Measurements from ENCODE around the gene PROP1.
"Not testable (repeated sequence)": the region's sequence is repeated elsewhere in the genome, so short reads cannot be mapped to it uniquely, and the experiment has no call there.

The PROP1 gene

DNA sequence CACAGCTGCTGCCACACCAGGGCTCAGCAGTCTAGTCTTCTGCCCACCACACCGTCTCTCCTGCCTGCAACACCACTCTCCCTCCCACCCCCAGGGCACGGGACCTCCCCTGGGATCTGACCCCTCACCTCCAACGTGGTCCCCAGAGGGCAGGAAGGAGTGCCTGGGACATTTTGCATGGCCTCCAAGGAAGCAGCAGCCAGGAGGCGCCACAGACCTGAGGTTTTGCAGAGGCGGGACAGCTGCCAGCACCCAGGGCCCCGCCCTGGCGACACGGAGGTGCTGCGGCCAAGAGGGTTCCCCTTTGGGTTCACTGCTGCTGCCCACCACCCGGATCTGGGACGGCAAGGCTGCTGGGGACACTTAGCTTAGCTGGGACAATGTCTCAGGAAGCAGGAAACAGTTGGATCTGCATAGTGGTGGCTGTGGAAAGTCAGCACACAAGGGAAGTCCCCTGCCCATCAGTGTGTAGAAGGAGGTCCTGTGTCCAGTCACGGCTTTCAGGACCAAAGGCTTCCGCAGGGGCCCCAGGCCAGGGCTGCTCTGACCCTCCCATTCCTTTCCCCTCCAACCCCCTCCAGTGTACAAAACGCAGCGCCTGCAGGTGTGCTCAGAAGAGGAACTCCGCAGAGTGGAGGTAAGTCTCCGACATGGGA, 13.8 kb downstream of the PROP1 start:
- peak; percentile 11 for DNase-seq (ENCODE audit: low spot score)

DNA sequence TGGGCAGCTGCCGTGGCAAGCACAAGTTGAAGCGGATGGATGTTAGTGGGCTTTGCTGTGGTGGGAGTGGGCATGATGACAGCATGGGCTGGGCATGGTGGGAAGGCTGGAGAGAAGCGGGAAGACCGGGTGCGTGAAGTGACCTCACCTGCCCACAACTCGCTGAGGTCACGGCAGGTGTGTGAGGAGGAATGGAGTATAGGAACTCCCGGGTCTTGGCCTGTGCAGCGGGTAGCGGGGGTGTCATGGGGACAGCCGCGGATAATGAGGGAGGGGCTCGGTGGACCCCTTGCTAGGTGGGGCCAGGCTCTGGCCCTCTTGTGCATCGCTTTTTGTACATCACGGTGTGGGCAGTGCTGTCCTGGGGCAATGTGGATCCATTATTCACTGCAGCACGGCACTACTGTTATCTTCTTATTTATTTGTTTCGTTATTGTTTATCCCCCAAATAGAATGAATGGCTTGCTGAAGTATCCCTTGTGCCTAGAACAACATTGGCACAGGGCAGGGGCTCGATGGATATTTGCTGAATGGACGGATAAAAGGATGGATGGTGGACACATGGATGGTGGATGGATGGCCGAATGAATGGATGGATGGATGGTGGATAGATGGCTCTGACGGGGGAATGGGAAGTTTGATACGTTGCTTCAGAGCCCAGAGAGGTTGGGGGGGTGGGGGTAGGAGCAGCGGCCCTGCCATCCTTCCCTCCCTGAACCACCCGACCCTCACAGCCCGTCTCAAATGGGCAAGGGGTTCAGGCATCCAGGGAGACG, 14.6 kb downstream of the PROP1 start:
- no peak for DNase-seq (ENCODE audit: low spot score)

DNA sequence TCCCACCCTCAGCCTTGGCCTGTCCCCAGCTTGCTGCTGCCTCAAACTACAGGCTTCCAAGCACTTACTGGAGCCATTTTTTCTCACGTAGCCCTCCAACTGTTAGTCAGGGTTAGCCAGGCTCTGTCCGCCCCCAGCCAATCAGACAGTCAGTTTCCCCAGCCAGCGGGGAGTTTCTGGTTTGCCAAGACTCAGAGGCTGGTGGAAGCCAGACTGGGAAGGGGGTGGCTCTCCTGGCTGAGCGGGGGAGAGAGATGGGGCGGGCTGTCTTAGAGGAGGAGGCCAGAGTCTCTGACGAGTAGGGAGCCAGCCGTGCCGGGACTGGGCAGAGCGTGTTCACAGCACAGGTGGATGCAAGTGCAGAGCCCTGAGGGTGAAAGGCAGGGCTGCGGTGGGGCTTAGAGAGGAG, 15.3 kb downstream of the PROP1 start:
- peak; percentile 74 for DNase-seq (ENCODE audit: low spot score)

DNA sequence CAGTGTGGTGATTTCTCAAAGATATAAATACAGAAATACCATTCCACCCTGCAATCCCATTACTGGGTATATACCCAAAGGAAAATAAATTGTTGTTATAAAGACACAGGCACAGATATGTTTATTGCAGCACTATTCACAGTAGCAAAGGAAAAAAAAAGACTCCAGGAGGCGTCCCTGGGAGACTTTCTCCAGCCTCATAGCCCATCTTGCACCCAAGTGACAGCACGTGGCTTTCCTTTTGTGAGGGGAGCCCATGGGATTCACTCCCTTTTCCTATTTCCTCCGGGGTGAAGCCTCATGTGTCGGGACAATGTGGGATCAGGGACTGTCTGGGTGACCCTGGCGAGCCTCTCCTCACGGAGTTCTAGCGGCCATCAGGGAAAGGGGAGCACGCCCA, 18.4 kb downstream of the PROP1 start:
- DNase-seq (ENCODE audit: low spot score), result not testable (repeated sequence)

DNA sequence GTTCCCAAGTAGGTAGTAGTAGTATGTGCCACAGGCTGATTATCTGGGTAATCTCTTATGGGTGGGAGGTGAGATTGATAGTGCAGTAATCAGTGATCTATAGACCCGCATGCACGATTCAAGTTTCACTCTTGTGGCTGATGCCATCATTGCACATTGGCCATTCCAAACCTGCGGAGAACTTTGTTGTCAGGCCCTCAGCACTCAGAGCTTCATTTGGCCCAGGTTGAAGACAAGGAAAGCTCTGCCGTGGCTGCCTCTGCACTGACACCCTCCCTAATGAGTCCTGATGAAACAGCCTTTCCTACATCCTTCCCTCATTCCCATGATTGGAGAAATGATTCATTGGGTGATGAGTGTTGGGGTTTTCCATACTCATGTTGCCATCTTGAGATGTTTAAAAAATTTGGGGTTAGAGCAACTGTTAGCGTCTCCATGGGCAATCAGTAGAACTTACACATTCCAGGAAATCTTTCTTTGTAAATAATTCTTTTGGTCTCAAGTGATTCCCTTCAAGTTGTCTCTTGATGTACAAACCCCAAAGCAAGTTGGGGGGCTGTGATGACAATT, 22.9 kb downstream of the PROP1 start:
- DNase-seq (ENCODE audit: low spot score), result no peak

DNA sequence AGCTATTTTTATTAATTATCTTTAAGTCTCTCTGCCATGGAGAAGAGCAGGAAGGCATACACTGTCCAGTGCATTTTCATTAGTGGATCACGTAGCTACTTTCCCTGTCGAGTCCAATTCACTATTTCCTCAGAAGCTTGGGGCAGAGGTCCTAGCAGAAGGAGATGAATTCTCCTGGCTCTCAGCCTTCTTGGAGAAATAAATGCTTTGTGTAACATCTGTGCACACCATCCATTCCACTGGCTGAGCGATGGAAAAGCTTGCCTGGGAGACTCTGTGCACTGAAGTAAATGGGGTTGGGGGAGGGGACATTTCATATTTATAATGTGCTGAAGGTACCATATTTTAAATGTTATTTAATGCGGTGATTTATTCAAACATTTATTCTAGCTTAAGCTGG, 23.4 kb downstream of the PROP1 start:
- no peak for DNase-seq (ENCODE audit: low spot score)

DNA sequence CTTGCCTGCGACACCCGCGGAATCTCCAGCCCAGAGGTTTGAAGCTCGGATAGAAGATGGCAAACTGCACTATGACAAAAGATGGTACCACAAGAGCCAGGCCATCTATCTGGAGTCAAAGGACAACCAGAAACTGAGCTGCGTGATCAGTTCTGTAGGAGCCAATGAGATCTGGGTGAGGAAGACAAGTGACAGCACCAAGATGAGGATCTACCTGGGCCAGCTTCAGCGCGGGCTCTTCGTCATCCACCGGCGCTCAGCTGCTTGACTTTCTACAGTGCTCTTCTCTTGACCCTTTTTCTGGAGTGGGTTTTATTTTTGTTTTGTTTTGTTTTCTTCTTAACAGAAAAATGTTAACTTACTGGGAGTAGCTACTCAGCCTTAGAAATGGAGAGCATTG, 24.0 kb downstream of the PROP1 start:
- DNase-seq (ENCODE audit: low spot score), result not testable (repeated sequence)

DNA sequence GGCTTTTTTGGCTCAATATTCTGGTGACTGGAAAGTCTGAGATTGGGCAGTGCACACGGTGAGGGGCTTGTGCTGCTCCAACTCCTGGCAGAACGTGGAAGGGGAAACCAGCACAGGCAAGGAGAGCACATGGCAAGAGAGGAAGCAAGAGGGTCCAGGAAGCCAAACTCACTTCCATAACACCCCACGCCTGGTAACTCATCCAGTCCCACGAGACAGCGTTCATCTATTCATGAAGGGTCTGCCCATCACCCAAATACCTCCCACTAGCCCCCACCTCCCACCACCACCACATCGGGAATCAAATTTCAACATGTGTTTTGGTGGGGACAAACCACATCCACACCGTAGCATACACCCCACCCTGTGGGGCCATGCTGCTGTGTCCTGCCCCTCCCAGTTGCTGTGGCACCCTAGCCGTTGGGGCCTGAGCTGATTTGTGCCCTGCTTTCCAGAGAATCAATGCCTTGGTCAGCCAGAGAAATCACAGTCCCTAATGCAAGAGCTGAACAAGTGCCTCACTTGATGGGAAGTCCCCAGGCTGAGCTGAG, 27.3 kb downstream of the PROP1 start:
- no peak for DNase-seq (ENCODE audit: low spot score)

DNA sequence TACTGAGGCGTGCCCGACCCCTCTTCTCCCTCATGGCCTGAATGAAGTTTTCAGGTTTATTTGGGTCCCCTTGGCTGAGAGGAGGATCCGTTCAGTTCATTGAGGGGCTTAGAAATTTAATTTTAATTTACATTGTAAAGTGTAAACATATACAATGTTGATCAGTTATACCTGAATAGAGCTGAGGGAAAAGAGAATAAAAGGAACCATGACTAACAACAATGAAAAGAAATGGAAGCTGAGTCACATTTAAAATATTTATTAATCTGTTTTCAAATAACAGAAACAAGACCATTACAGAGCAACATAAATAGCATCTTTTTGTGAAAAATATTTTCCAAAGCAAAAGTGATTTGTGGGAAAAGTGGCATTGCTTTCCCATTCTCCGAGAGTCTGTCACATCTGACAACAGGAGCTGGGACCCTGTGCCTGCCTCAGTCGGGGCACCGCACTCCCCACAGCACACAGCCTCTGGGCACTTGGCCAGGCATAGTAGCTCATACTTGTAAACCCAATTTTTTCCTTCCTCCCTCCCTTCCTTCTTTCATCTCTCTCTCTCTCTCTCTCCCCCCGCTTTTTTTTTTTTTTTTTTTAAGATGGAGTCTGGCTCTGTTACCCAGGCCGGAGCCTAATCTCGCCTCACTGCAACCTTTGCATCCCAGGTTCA, 28.7 kb downstream of the PROP1 start:
- DNase-seq (ENCODE audit: low spot score), result no peak

DNA sequence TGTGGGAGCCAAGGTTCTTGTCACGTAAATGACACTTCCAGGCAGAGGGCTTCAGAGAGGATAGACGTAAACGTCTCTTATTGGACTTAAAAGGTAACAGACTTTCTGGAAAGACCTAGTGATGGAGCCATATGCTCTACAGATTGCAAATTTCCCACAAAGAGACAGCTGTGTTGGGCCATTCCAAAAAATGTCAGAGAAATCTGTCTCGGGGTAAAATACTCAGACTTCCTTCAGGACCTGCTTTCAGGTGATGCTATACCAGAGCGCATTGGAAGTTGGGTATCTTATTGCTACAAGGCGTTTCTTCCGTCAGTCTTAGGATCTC, 29.2 kb downstream of the PROP1 start:
- peak; percentile 13 for DNase-seq (ENCODE audit: low spot score)

DNA sequence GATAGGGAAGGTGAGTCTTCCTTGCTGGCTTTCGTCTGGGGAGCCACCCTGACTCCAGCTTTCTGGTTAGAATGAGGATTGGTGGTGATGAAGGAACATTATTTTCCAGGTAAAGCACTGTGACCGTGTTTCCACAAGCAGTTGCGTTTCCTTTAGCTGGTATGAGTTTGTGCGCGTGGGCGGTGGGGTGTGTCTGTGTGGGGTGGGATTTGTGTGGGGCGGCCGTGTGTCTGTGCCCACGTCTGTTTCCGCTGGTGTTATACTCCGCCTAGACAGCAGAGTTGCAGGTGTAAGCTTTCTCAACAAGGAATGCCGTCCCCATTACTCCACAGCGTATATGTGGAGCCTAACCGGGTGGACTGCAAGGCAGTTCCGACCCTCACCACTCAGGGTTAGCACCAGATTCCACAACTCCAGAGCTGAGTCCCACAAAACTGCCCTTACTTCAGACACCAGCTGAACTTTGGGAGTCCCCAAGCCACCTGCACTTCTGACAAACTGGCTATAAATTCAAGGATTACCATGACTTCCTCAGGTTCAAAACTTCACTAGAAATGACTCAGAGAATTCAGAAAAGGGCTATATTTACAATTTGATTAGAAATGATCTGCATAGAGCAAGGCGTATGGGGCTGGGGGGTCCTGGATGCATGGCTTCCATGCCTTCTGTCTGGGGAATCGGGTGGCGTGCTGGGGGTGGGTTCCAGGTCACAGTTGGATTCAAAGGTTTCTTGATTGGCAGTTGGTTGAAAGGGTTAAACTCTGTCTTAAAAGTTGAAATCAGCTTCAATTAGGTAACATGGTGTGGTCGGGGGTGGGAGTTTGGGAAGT, 29.8 kb downstream of the PROP1 start:
- DNase-seq (ENCODE audit: low spot score), result no peak

DNA sequence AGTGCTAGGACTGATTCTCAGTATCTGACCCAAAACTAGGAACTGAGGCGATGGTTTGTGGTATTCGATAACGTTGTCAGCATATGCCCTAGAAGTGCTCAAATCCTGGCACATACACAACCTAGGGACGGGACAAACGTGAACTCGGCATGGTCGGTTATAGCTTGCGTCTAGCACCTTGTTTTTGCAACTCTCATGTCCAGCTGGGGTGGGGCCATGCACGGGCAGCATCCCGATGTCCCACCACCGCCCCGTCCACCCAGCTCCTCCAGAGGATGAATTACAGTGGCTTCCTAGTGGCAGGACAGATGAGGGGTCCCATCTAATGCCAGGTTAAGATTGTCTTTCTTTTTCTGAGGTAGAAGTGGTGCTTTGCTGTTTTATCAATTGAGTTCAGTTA, 31.6 kb downstream of the PROP1 start:
- no peak for DNase-seq (ENCODE audit: low spot score)

DNA sequence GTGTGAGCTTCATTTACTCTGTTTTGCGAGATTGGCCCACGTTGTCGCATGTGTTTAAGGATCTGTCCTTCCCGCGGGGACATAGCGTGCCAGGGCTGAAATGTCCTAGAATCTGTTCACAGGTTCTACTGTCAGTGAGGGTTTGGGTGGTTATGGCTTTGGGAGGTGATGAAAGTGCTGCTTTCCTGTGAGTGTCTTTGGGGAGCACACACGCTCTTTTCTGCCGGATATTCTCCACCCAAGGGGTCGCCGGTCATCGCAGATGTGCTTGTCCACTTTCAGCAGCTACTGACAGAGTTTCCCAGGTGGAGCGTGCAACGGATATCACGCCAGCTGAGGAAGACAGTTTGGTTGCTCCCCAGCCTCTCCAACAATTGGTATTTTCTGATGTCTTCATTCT, 32.1 kb downstream of the PROP1 start:
- no peak for DNase-seq (ENCODE audit: low spot score)

DNA sequence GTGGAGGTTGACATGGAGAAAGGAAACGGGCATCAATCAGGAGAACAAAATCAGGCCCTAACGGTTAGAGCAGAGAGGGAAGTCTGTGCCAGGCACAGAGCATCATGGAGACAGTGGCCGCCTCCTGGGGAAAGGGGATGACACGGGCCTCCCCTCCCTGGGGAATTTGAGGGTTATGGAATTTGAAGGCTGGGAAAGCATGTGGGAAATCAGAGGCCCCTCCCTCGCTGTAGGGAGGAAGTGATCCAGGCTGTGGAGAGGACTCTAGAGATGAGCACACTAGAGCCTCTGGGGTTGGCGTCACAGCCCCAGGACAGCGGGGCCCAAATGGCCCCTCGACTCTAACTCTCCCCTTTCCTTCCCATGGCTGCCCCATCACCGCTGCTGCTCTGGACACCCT, 36.7 kb downstream of the PROP1 start:
- DNase-seq (ENCODE audit: low spot score), result no peak

DNA sequence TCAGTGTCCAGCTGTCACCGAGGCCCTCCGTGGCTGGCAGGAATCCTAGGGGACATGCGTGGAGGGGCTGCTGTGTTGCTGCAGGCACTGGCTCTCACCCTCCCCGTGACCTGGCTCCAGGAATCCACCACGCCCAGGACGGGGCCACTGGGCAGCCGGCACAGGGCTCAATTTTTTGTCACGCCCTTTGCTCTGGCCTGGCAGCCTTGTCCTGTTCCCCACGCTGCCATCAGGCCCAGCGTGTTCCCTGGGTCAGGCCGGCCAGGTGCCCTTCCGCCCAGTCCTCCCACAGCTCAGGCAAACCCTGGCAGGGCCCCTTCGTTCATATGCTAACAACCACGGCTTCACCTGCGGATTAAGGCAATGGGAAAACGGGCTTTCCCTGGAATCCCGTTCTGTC, 37.3 kb downstream of the PROP1 start:
- no peak for DNase-seq (ENCODE audit: low spot score)

DNA sequence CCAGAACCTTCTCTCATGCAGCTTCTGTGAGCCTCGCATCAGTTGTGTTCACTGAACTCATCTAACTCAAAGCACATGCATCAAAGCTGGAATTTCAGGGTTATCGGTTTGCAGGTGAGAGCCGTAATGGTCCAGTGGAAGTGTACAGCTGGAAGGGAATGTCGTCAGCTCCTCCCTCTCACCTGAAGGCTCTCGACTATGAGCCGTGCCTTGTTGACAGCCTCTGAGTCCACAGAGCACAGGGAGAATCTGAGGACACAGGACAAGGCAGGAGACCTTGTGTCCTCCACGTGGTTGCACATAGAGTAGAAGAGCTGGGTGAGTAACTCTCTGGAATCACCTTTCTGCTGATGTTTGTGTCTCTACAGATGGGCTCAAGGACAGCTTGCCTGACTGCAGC, 38.8 kb downstream of the PROP1 start:
- no peak for DNase-seq (ENCODE audit: low spot score)

DNA sequence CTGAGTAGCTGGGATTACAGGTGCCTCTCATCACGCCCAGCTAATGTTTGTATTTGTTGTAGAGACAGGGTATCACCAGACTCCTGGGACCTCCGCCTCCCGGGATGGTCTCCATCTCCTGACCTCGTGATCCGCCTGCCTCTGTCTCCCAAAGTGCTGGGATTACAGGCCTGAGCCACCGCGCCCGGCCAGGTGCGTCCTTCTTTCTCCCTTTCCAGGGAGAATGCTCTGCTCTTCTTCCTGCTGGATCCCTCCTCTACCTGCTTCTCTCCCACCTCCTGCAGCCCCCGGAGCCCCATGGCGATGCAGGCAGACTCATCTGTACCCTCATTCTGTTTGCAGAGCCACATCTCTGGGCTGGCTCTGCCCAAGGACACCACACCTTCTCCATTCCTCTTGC, 42.9 kb downstream of the PROP1 start:
- DNase-seq (ENCODE audit: low spot score), result not testable (repeated sequence)

DNA sequence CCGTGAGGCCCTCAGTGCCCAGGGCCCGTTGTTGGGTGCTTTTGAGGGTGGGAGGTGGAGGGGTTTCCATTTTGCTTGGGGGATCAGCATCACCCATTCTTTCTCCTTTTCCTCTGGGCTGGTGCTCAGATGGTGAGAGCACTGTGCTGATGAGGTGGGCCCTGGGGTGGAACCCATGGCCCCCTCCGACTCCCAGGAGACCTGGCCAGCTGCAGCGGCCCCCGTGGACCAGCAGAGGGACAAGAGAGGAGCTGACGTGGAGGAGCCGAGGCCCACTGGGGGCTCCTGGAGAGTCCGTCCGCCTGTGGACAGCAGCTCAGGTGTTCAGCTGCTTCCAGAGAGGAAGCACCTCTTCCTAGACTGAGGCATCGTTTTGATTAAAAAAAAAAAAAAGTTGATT, 46.4 kb downstream of the PROP1 start:
- DNase-seq (ENCODE audit: low spot score), result not testable (repeated sequence)

DNA sequence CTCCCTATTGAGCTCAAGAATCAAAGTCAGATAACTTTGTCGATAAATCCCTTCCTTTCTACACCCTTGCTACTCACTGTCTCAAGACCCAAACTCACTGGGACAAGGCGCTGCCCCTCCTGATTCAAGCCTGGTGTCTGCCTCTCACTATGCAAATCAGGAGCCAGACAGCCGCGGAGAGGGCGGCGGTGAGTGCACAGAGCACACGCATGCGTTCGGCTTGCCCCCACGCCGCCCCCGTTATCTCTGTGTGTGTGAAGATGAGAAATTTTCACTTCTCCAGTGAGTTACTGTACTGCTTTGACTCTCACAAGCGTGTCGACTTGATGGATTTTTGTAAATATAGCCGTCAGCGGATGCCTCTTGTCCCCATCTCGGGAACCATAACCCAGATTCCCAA, 47.0 kb downstream of the PROP1 start:
- not testable (repeated sequence) for DNase-seq (ENCODE audit: low spot score)

DNA sequence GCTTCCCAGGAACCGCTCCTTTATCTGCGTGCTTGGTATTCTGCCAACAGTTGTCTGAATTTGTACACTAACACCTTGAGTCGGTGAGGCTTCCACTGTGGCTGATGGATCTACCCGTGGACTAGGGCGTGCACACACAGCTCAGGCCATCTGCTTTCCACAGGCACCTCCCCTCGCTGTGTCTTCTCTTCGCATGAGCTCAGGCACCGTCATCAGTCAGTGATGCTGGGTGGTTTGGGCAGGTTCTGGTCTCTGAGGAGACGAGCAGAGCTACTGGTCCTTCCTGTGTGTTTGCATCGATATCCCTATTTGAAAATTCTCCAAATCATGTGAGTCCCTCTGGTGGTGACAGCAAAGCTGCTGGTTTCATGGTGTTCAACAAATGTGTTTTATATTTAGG, 48.1 kb downstream of the PROP1 start:
- peak; percentile 91 for DNase-seq (ENCODE audit: low spot score)

DNA sequence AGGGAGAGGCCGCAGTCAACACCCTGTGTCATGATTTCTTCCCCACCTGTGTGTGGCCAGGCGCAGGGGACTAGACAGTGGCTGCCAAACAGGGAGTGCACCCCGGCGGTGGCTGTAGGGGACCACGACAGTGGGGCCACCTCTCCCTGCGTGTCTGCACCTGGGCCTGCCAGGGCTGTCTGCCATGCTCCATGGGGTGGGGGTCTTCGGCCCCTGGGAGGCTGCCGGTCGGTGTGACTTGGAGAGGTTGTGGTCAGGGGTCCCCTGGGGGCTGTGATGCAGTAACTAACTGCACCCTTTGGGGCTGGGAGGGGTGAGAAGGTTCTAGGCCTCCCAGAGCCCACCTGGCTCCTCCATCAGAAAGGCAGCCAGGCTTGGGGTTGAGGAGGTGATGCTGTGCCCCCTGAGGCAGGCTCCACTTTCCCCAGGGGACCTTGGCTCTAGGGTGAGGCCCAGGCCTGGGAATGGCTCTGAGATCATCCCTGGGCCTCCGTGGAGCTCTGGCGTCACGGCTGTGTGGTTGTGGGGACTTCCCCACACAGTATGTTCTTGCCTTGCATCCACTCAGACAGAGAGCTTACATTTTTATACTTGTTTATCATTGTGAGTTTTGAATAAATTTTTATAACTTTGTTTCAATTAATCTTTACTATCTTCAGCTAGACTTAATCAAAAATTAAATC, 50.3 kb downstream of the PROP1 start:
- DNase-seq (ENCODE audit: low spot score), result not testable (repeated sequence)

Measured in cerebellar cortex (tissue), 1 donor.